ENCODE results near the gene RPS5.

DNA sequence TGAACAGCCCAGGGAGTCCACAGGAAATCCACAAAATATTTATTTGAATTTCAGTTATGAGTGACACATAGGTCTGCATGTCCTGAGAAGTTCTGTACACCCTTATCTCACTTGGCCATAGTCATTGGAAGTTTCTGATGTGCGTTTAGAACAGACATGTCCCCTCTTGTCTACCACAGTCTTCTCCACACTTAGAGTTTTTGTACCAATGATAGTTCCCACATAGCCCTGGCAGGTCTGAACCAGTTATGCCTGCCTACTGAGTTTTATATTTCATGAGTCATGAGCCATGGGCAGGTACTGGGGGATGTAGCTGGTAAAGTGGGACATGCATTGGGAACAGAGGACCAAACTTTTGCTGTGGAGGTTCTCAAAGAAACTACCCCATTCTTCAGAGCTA is 41.5 kb downstream of the RPS5 start:
- TF ChIP-seq POLR2A (IDR thresholded peaks at IDR 0.05; ENCODE audit: low read length) (no peak), GATA1 (IDR thresholded peaks at IDR 0.05; ENCODE audit: low read depth, low read length) (no peak)
